HepG2 (cell line): ENCODE results near the gene CIB1. TPM values are rescaled to one million over a fixed set of nuclear protein-coding genes. Genes with fewer than 3 reads are reported as not detected.

ENCODE experiments used
- BRF2 ChIP-seq: sonication (generic); formaldehyde crosslinking; IDR thresholded peaks from 2 replicates; pipeline ENCODE4 v1.8.1; 2022; ENCODE audit warnings: mild to moderate bottlenecking, missing genetic modification reagents
- CEBPB ChIP-seq: IDR thresholded peaks from 2 replicates; pipeline ENCODE4 v1.6.1; 2011; ENCODE audit warnings: low read depth, low read length, improper control_type of control experiment, borderline replicate concordance
- EEA1 ChIP-seq: sonication (generic); formaldehyde crosslinking; IDR thresholded peaks from 2 replicates; pipeline ENCODE4 v1.5.1; 2020; ENCODE audit warnings: mild to moderate bottlenecking, missing genetic modification reagents, borderline replicate concordance
- FIP1L1 ChIP-seq: fragments of 200-400 bp; formaldehyde crosslinking; IDR thresholded peaks from 2 replicates; pipeline ENCODE4 v1.6.1; 2018; ENCODE audit warnings: low read depth, mild to moderate bottlenecking, low read length, moderate library complexity, borderline replicate concordance; ENCODE audit not compliant: insufficient read depth
- FOSL1 ChIP-seq: sonication (generic); formaldehyde crosslinking; IDR thresholded peaks from 2 replicates; pipeline ENCODE4 v1.9.0; 2021; ENCODE audit warnings: missing genetic modification reagents, borderline replicate concordance
- GATAD2A ChIP-seq: IDR thresholded peaks from 2 replicates; pipeline ENCODE4 v1.6.1; 2016
- GZF1 ChIP-seq: sonication (generic); formaldehyde crosslinking; IDR thresholded peaks from 2 replicates; pipeline ENCODE4 v1.5.1; 2020; ENCODE audit warnings: mild to moderate bottlenecking, missing genetic modification reagents
- HINFP ChIP-seq: sonication (generic); formaldehyde crosslinking; IDR thresholded peaks from 2 replicates; pipeline ENCODE4 v1.4.0; 2020; ENCODE audit warnings: low read depth, mild to moderate bottlenecking, missing genetic modification reagents
- KAT7 ChIP-seq: IDR thresholded peaks from 2 replicates; pipeline ENCODE4 v1.6.1; 2018; ENCODE audit warnings: borderline replicate concordance, missing compliant biosample characterization
- NR2F6 ChIP-seq, 2 experiments: IDR thresholded peaks; 2 replicates each; pipeline ENCODE4 v1.6.1; 2016; ENCODE audit warnings: antibody characterized with exemption in 1 of 2, mild to moderate bottlenecking in 1 of 2
- PHF8 ChIP-seq: sonication (generic); formaldehyde crosslinking; IDR thresholded peaks from 2 replicates; pipeline ENCODE4 v1.5.0; 2020; ENCODE audit warnings: missing genetic modification reagents
- RBAK ChIP-seq: sonication (generic); formaldehyde crosslinking; IDR thresholded peaks from 2 replicates; pipeline ENCODE4 v1.5.1; 2020; ENCODE audit warnings: mild to moderate bottlenecking, missing genetic modification reagents
- SP4 ChIP-seq: sonication (generic); formaldehyde crosslinking; IDR thresholded peaks from 2 replicates; pipeline ENCODE4 v1.8.1; 2023; ENCODE audit warnings: mild to moderate bottlenecking, missing genetic modification reagents
- SPEN ChIP-seq: sonication (generic); formaldehyde crosslinking; IDR thresholded peaks from 2 replicates; pipeline ENCODE4 v1.5.1; 2020; ENCODE audit warnings: low read depth, mild to moderate bottlenecking, missing genetic modification reagents
- TGIF2 ChIP-seq: IDR thresholded peaks from 2 replicates; pipeline ENCODE4 v1.6.1; 2016; ENCODE audit warnings: control low read depth, missing compliant biosample characterization
- ZBTB4 ChIP-seq: sonication (generic); formaldehyde crosslinking; IDR thresholded peaks from 2 replicates; pipeline ENCODE4 v1.4.0; 2020; ENCODE audit warnings: missing genetic modification reagents, mild to moderate bottlenecking, borderline replicate concordance
- ZNF101 ChIP-seq: sonication (generic); formaldehyde crosslinking; IDR thresholded peaks from 2 replicates; pipeline ENCODE4 v1.4.0; 2020; ENCODE audit warnings: mild to moderate bottlenecking, low read depth, missing genetic modification reagents, borderline replicate concordance
- ZNF605 ChIP-seq: sonication (generic); formaldehyde crosslinking; IDR thresholded peaks from 2 replicates; pipeline ENCODE4 v1.8.0; 2022; ENCODE audit warnings: mild to moderate bottlenecking, missing genetic modification reagents
- ZNF674 ChIP-seq: sonication (generic); formaldehyde crosslinking; IDR thresholded peaks from 2 replicates; pipeline ENCODE4 v1.5.0; 2020; ENCODE audit warnings: low read depth, mild to moderate bottlenecking, missing genetic modification reagents
- ZNF75D ChIP-seq: sonication (generic); formaldehyde crosslinking; IDR thresholded peaks from 2 replicates; pipeline ENCODE4 v1.8.1; 2023; ENCODE audit warnings: missing genetic modification reagents, mild to moderate bottlenecking, borderline replicate concordance
- ZNF776 ChIP-seq: sonication (generic); formaldehyde crosslinking; IDR thresholded peaks from 2 replicates; pipeline ENCODE4 v1.4.0; 2020; ENCODE audit warnings: mild to moderate bottlenecking, missing genetic modification reagents
- ZNF800 ChIP-seq: sonication (generic); formaldehyde crosslinking; IDR thresholded peaks from 2 replicates; pipeline ENCODE4 v1.4.0; 2020; ENCODE audit warnings: missing genetic modification reagents
- polyA plus RNA-seq, 8 experiments: library from polyadenylated mRNA; depleted of rRNA in 3 of 8; stranded (reverse) in 7 of 8; unstranded in 1 of 8; fragments of >200 nt; fragmentation: Illumina TruSeq in 4 of 8; extraction: Trizol in 4 of 8; gene quantifications; 2 replicates each; pipeline versions ENCODE4 v1.2.1 to v1.2.3, GENCODE V29; 2011 to 2016; ENCODE audit warnings: low read depth in 4 of 8, missing spikeins in 1 of 8, mixed read lengths in 1 of 8; ENCODE audit not compliant: insufficient read depth in 1 of 8
- total RNA-seq, 5 experiments: library from RNA; depleted of rRNA; stranded (reverse); fragments of >200 nt; fragmentation: Illumina TruSeq; extraction: Trizol; gene quantifications; 2 replicates each; pipeline ENCODE4 v1.2.3, GENCODE V29; 2016; ENCODE audit warnings: low read depth in 1 of 5

The CIB1 gene
- total and polyA plus RNA-seq, 2 of the 13 experiments (the other 11 are each of a cell fraction or from before 2014, with no cell fraction given), result 38.7 to 72.7 TPM

GRCh38 chr15:90233387-90234095 is at the start of gene CIB1 (continued):
- TF ChIP-seq ZNF776 (CRISPR knock-in tag), result peak; percentile 43; the same call in 1 of the 2 replicates
- 0 out of 2 replicates have a peak, but pooled peaks have one; percentile 54 for TF ChIP-seq NR2F6 (IDR thresholded peaks at IDR 0.05)
- peak; percentile 84 for TF ChIP-seq NR2F6 (CRISPR knock-in tag; IDR thresholded peaks at IDR 0.05)
- TF ChIP-seq EEA1 (CRISPR knock-in tag), result peak; percentile 18; the same call in 1 of the 2 replicates
- no peak for TF ChIP-seq ZNF75D (CRISPR knock-in tag)
- peak; percentile 55 for TF ChIP-seq ZNF800 (CRISPR knock-in tag)
- peak; percentile 16; the same call in 1 of the 2 replicates for TF ChIP-seq SPEN (CRISPR knock-in tag)
- peak; percentile 56; the same call in 1 of the 2 replicates for TF ChIP-seq GATAD2A (CRISPR knock-in tag)
- 0 out of 2 replicates have a peak, but pooled peaks have one; percentile 86 for TF ChIP-seq ZNF674 (CRISPR knock-in tag)
- TF ChIP-seq BRF2, result no peak
- no peak for TF ChIP-seq RBAK
- no peak for TF ChIP-seq ZBTB4 (CRISPR knock-in tag)
- TF ChIP-seq FOSL1 (CRISPR knock-in tag), result no peak
- no peak for TF ChIP-seq SP4
- TF ChIP-seq ZNF605 (CRISPR knock-in tag), result peak; percentile 83
- TF ChIP-seq PHF8, result peak; percentile 76
- TF ChIP-seq HINFP (CRISPR knock-in tag), result peak; percentile 36; the same call in 1 of the 2 replicates
- peak; percentile 79; the same call in 1 of the 2 replicates for TF ChIP-seq GZF1 (CRISPR knock-in tag)
- peak; percentile 59; the same call in 1 of the 2 replicates for TF ChIP-seq TGIF2 (CRISPR knock-in tag)
- 0 out of 2 replicates have a peak, but pooled peaks have one; percentile 38 for TF ChIP-seq FIP1L1
- no peak for TF ChIP-seq ZNF101 (CRISPR knock-in tag)
- TF ChIP-seq CEBPB, result no peak
- peak; percentile 43; the same call in 1 of the 2 replicates for TF ChIP-seq KAT7 (CRISPR knock-in tag)
